OCI-M1 (cell line): ENCODE results near the gene TBCB.

Experiments used
- DNase-seq: peaks from one replicate; lab custom pipeline; 2025; lab: John Stamatoyannopoulos, UW

Gene TBCB

DNA sequence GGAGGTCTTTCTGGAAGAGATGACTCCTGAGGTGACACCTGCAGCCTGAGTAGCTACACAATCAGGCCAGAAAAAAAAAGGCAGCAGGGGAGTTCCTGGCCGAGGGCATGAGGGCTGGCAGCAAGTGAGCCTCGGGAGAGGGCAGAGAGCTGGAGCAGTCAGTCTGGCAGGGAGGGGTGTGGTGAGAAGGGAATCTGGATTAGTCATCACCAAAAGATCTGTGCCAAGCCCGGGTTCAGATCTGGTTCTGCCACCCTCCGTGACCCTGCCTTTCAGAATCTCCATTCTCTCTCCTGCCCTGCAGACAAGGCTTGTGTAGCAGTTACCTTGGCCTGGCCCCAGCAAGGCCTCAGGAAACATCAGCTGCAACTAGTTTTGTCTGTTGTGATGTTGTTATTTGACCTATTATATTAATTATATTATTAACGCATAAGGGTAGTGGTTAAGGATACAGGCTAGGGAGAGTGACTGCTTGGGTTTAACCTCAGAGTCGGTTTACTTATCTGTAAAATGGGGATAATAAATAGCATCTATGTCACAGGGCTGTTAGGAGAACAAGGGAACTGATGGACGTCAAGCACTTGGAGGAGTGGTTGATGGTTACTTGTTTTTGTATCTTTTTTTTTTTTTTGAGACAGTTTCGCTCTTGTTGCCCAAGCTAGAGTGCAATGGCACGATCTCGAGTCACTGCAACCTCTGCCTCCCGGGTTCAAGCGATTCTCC is 21.9 kb downstream of the TBCB start:
- DNase-seq = no peak

DNA sequence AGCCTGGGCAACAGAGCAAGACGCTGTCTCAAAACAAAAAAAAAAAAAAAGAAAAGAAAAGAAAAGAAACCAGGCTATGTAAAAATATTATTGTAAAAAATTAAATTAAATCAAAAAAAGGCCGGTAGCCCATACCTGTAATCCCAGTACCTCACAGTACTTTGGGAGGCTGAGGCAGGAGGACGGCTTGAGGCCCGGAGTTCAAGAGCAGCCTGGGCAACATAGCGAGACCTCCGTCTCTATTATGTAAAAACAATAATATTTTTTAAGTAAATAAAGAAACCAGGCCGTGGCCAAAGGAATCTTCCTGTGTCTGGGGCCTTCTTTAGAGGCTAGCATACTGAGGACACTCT is 23.8 kb downstream of the TBCB start:
- no peak for DNase-seq

- DNase-seq = peak; percentile 99
Observed at GRCh38 chr19:36139473-36140303, 24.4 kb downstream of the TBCB start, which contains the start of gene CAPNS1. TSS of gene CAPNS1 (plus strand) at chr19:36140066. CDS start at chr19:36141012, 946 bp downstream.

- peak; percentile 79 for DNase-seq
Observed at GRCh38 chr19:36140304-36141038, 25.2 kb downstream of the TBCB start.

- DNase-seq = peak; percentile 93
Observed at GRCh38 chr19:36141039-36141927, 26.0 kb downstream of the TBCB start.

- DNase-seq = no peak
Observed at GRCh38 chr19:36142046-36142445, 26.8 kb downstream of the TBCB start.

- DNase-seq = no peak
Observed at GRCh38 chr19:36142496-36142895, 27.2 kb downstream of the TBCB start.

GRCh38 chr19:36144624-36145023 is 29.4 kb downstream of the TBCB start:
- no peak for DNase-seq

GRCh38 chr19:36149673-36150406 is 34.6 kb downstream of the TBCB start:
- no peak for DNase-seq

GRCh38 chr19:36150586-36150985 is 35.3 kb downstream of the TBCB start:
- no peak for DNase-seq

DNA sequence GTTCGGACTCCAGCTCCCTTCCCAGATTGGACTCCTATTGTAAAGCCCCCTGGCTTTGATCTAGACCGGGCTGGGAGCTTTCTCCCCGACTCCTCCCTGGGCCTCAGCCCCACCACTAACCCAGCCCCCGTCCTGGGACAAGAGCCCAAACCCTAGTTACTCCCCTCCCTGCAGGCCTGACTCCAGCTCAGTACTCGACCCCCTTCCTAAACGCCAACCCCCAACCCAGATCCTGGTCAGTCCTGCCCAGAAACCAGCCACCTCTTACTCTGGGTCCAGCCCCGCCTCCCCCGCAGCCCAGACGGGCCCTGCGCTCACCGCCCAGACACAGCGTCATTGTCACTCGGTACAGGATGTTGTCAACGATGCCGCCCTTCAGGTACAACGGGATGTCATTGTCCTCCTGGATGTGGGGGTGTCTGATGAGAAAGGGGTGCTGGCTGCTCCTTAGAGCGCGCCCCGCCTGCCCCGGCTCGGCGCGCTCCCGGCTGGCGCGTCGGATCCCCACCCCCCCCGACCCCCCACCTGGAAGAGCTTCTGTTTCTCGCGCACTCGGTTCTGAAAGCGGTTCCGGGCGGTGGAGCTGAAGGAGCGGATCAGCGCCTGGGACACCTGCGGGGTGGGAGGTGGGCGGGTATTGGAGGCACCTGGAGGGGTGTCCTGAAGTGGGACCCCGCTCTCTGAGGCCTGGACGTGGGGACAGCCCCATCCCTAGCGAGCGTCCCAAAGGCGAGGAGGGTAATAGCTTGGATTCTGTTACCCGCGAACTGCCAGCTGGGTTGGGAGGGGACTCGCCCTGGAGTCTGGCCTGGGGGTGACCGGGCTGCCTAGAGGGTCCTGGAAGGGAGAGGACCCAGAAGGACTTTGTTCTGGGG is 36.1 kb downstream of the TBCB start:
- DNase-seq = no peak

DNA sequence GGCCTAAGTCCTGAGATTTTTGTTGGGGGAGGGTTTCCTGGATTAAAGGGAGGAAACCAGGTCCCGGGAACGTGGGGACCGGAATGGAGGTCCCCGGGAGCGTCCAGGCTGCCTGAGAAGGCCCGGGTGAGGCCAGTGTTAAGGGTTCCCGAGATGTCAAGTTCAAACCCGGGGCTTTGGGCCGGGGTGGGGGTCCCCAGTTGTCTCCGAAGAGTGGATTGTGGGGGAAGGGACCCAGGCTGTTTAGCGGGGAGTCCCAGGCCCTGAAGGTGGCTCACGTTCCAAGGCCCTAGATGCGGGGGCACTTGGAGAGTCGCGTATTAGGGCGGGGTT is 36.7 kb downstream of the TBCB start:
- no peak for DNase-seq

DNA sequence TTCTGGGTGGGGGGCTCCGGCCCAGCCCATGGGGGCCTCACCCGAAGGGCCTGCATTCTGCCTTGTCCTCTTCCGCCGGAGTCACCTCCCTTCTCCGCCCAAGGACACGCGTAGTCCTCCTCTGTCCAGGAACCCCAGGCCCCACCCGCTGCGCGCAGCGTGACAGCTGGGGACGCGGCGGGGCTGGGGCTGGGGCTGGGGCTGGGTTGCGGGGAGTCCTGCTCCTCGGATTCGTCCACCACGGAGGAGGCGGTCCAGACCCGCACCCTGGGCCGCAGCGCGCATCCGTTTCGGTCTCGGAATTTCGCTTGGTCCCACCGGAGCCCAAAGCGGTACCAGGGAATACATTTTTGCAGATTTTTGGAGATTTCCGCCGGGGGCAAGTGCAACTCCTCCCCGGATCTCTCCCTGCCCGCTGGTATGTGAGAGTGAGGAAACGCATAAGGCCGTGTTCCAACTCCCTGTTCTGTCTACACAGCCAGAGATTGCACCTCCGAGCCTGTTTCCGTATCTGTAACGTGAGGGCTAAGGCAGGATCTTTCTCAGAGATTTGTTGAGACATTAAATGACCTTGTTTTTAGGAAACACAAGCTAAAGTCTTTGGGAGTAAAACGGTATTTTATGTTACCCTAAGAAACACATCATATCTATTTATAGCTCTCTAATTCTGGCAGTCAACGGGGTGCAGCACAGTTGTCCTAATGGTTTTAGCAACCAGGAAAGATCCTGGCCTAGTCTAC is 37.3 kb downstream of the TBCB start, which contains the start of gene COX7A1:
Gene COX7A1, minus strand, starts transcription at position 96 of the 740 bp plus-strand sequence. Its CDS starts 40 bp downstream, at position 56.
- no peak for DNase-seq

- no peak for DNase-seq
Observed at GRCh38 chr19:36153126-36153525, 37.9 kb downstream of the TBCB start.

GRCh38 chr19:36160821-36161596 is 45.7 kb downstream of the TBCB start:
- no peak for DNase-seq

GRCh38 chr19:36163813-36164212 is 48.5 kb downstream of the TBCB start:
- DNase-seq = no peak

DNA sequence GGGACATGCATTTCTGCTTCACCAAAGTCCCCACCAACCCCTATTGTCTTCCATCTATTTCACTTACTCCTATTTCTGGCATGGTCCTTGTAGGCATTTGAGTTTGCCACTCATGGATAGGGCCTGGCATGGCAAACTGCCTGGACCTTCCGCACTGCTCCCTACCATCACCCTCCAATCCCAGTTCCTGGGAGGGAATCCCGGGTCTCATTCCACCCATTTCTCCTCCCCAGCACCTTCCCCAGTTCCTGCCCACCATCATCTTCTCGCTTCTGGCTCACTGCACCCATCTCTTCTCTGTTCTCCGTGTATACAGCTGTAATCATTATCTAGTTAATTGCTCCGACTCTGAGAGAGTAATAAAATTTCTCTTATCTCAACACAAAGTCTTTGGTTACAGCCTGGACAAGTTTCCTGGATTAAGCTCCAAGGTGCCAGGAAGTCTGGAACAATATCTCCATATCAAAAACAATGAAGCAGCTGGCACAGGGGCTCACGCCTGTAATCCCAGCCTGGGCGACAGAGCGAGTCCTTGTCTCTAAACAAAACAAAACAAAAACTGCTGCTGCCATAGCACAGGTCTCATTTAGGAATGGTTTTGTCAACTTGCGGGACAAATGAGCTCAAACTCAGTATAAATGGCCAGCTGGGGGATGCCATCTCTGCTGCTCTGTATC is 54.0 kb downstream of the TBCB start:
- DNase-seq = no peak

- no peak for DNase-seq
Observed at GRCh38 chr19:36172852-36173251, 57.6 kb downstream of the TBCB start.
